ENCODE measurements around the gene GYPA.
"Not testable (repeated sequence)": the region's sequence is repeated elsewhere in the genome, so short reads cannot be mapped to it uniquely, and the experiment has no call there.

GYPA gene

GRCh38 chr4:144123982-144124635, 16.4 kb downstream of the GYPA start:
- H3K27me3 ChIP-seq, H3K4me2 ChIP-seq, H3K27ac ChIP-seq, H3K9me3 ChIP-seq, H3K36me3 ChIP-seq, H3K4me3 ChIP-seq, H4K20me1 ChIP-seq, H3K9ac ChIP-seq, H3K4me1 ChIP-seq: not testable (repeated sequence)

- H3K4me1 ChIP-seq, H4K20me1 ChIP-seq, H3K27ac ChIP-seq, H3K9me3 ChIP-seq, H3K4me3 ChIP-seq, H3K27me3 ChIP-seq, H3K9ac ChIP-seq, H3K4me2 ChIP-seq, H3K36me3 ChIP-seq: not testable (repeated sequence)
These were observed 17.2 kb downstream of the GYPA start for GRCh38 chr4:144123269-144123668.

- H3K4me1 ChIP-seq, H3K27ac ChIP-seq, H3K27me3 ChIP-seq, H4K20me1 ChIP-seq, H3K4me2 ChIP-seq, H3K9ac ChIP-seq, H3K4me3 ChIP-seq, H3K36me3 ChIP-seq, H3K9me3 ChIP-seq: not testable (repeated sequence)
These were observed 20.8 kb downstream of the GYPA start for GRCh38 chr4:144119752-144120151.

- Histone ChIP-seq H3K4me1 (no peaks in the 10 kb centered on the region), H3K9me3 (no peaks in the 10 kb centered on the region), H3K4me3 (no peak overlapping the region), H3K4me2 (no peak overlapping the region), H3K27me3 (no peaks in the 10 kb centered on the region), H3K9ac (no peak overlapping the region), H3K27ac (no peak overlapping the region), H4K20me1 (no peaks in the 10 kb centered on the region), H3K36me3 (no peaks in the 10 kb centered on the region)
- TF ChIP-seq Cebpa-rat (IDR thresholded peaks at IDR 0.05), result no peak
These were observed 25.0 kb downstream of the GYPA start for GRCh38 chr4:144115519-144115918.

GRCh38 chr4:144113546-144113945, 27.0 kb downstream of the GYPA start:
- no peak overlapping the region for H3K9ac ChIP-seq
- no peaks in the 10 kb centered on the region for H3K4me1 ChIP-seq
- no peak overlapping the region for H3K4me3 ChIP-seq
- H3K36me3 ChIP-seq, result no peaks in the 10 kb centered on the region
- no peak overlapping the region for H3K4me2 ChIP-seq
- TF ChIP-seq Cebpa-rat (IDR thresholded peaks at IDR 0.05), result no peak
- H3K9me3 ChIP-seq, result no peaks in the 10 kb centered on the region
- H3K27ac ChIP-seq, result no peak overlapping the region
- no peaks in the 10 kb centered on the region for H3K27me3 ChIP-seq
- no peaks in the 10 kb centered on the region for H4K20me1 ChIP-seq

GRCh38 chr4:144104509-144105130, 35.9 kb downstream of the GYPA start:
- TF ChIP-seq Cebpa-rat (IDR thresholded peaks at IDR 0.05), result no peak
- Histone ChIP-seq H3K36me3 (no peaks in the 10 kb centered on the region), H3K27ac (no peak overlapping the region), H3K27me3 (no peaks in the 10 kb centered on the region), H4K20me1 (no peaks in the 10 kb centered on the region), H3K9ac (no peak overlapping the region), H3K4me2 (no peak overlapping the region), H3K4me3 (no peak overlapping the region), H3K4me1 (no peaks in the 10 kb centered on the region), H3K9me3 (no peaks in the 10 kb centered on the region)

- H3K4me3 ChIP-seq, H3K27ac ChIP-seq, H3K36me3 ChIP-seq, H3K4me2 ChIP-seq, H3K9ac ChIP-seq, H3K9me3 ChIP-seq, H3K4me1 ChIP-seq, H4K20me1 ChIP-seq, H3K27me3 ChIP-seq: not testable (repeated sequence)
These were observed 42.7 kb downstream of the GYPA start for GRCh38 chr4:144097776-144098175.

GRCh38 chr4:144093995-144094394, 46.5 kb downstream of the GYPA start:
- not testable (repeated sequence) for H3K27ac ChIP-seq, H3K9ac ChIP-seq, H3K4me1 ChIP-seq, H3K4me2 ChIP-seq, H3K27me3 ChIP-seq, H3K36me3 ChIP-seq, H3K9me3 ChIP-seq, H4K20me1 ChIP-seq, H3K4me3 ChIP-seq

GRCh38 chr4:144091181-144091580, 49.3 kb downstream of the GYPA start:
- not testable (repeated sequence) for H3K36me3 ChIP-seq, H3K9me3 ChIP-seq

GRCh38 chr4:144090744-144091143, 49.8 kb downstream of the GYPA start:
- H3K4me3 ChIP-seq, result no peak overlapping the region
- H3K27me3 ChIP-seq, result no peaks in the 10 kb centered on the region
- H3K4me2 ChIP-seq, result no peak overlapping the region
- no peak overlapping the region for H3K9ac ChIP-seq
- no peak overlapping the region for H3K27ac ChIP-seq
- H3K4me1 ChIP-seq, result no peaks in the 10 kb centered on the region
- no peaks in the 10 kb centered on the region for H3K36me3 ChIP-seq
- H3K9me3 ChIP-seq, result no peaks in the 10 kb centered on the region
- H4K20me1 ChIP-seq, result no peaks in the 10 kb centered on the region
- TF ChIP-seq Cebpa-rat (IDR thresholded peaks at IDR 0.05), result no peak

More at GRCh38 chr4:144091181-144091580, 49.3 kb downstream of the GYPA start:
- H3K4me3 ChIP-seq, H3K4me2 ChIP-seq, H3K27me3 ChIP-seq, H3K4me1 ChIP-seq, H3K27ac ChIP-seq, H4K20me1 ChIP-seq, H3K9ac ChIP-seq: not testable (repeated sequence)

GRCh38 chr4:144082053-144082452, 58.5 kb downstream of the GYPA start:
- H3K9me3 ChIP-seq, H4K20me1 ChIP-seq, H3K4me2 ChIP-seq, H3K4me3 ChIP-seq, H3K27ac ChIP-seq, H3K36me3 ChIP-seq, H3K4me1 ChIP-seq, H3K9ac ChIP-seq, H3K27me3 ChIP-seq: not testable (repeated sequence)

- not testable (repeated sequence) for H3K36me3 ChIP-seq, H3K27ac ChIP-seq, H3K4me3 ChIP-seq, H3K4me2 ChIP-seq, H3K9ac ChIP-seq, H4K20me1 ChIP-seq, H3K9me3 ChIP-seq, H3K27me3 ChIP-seq, H3K4me1 ChIP-seq
These were observed 60.4 kb downstream of the GYPA start for GRCh38 chr4:144080135-144080534.

GRCh38 chr4:144078746-144079145, 61.8 kb downstream of the GYPA start:
- H3K36me3 ChIP-seq, H3K27ac ChIP-seq, H4K20me1 ChIP-seq, H3K9me3 ChIP-seq, H3K4me1 ChIP-seq, H3K9ac ChIP-seq, H3K4me3 ChIP-seq, H3K4me2 ChIP-seq, H3K27me3 ChIP-seq: not testable (repeated sequence)

GRCh38 chr4:144061556-144061955, 79.0 kb downstream of the GYPA start:
- H3K4me3 ChIP-seq, H4K20me1 ChIP-seq, H3K9ac ChIP-seq, H3K27ac ChIP-seq, H3K4me1 ChIP-seq, H3K36me3 ChIP-seq, H3K4me2 ChIP-seq, H3K27me3 ChIP-seq: not testable (repeated sequence)
- H3K9me3 ChIP-seq, result peaks cover 16% of the 10 kb centered on the region
